Panc1 (cell line): ENCODE measurements around the gene RFX8. TPM values are rescaled to one million over a fixed set of nuclear protein-coding genes. Genes with fewer than 3 reads are reported as not detected.

Source experiments
- ATAC-seq: fragments of 200-7000 bp; cut with Tn5 transposase; 2 replicates; pipeline ENCODE4 v1.9.1; 2020; ENCODE audit warnings: mild to moderate bottlenecking, moderate library complexity
- BruUV-seq: library from RNA; stranded (reverse); fragments of 400-500 nt; replicated peaks from 2 replicates; lab custom pipeline; 2021; lab: Mats Ljungman, UMichigan
- CTCF ChIA-PET: fragments of 300-600 bp; sonication (Branson Sonifier 250); formaldehyde crosslinking; loops from one replicate; lab custom pipeline; 2022; ENCODE audit warnings: antibody characterized with exemption; lab: Charles Lee
- POLR2A ChIA-PET: fragments of 300-600 bp; sonication (Branson Sonifier 250); formaldehyde crosslinking; loops from one replicate; lab custom pipeline; 2022; ENCODE audit warnings: antibody characterized with exemption; lab: Charles Lee
- DNase-seq: peaks from one replicate; pipeline ENCODE4 v3.0.0-alpha.2; 2010; ENCODE audit warnings: low read depth, low spot score
- H3K27ac ChIP-seq: 2 replicates; pipeline ENCODE4 v1.5.1; 2011; ENCODE audit warnings: mild to moderate bottlenecking, low read length, inconsistent platforms
- H3K27me3 ChIP-seq: fragments of 200-500 bp; sonication (Bioruptor generic); 2 replicates; pipeline ENCODE4 v1.6.0; 2014; ENCODE audit warnings: low read length, inconsistent platforms; ENCODE audit not compliant: control insufficient read depth, insufficient read depth
- H3K36me3 ChIP-seq: fragments of 200-500 bp; sonication (Bioruptor generic); 2 replicates; pipeline ENCODE4 v1.5.1; 2014; ENCODE audit warnings: inconsistent platforms, mild to moderate bottlenecking, low read length, moderate library complexity; ENCODE audit not compliant: control insufficient read depth, insufficient read depth
- H3K4me1 ChIP-seq: 2 replicates; pipeline ENCODE4 v1.5.1; 2011; ENCODE audit warnings: inconsistent platforms, mild to moderate bottlenecking, low read length, moderate library complexity; ENCODE audit not compliant: control insufficient read depth, insufficient read depth
- H3K4me3 ChIP-seq, 2 experiments: 2 replicates each; pipeline ENCODE4 v1.5.1; 2011 to 2012; ENCODE audit warnings: low read depth in 2 of 2, low read length in 2 of 2, mild to moderate bottlenecking in 2 of 2, inconsistent platforms in 1 of 2, moderate library complexity in 1 of 2
- H3K9me3 ChIP-seq: fragments of 200-500 bp; sonication (Bioruptor generic); 2 replicates; pipeline ENCODE4 v1.5.1; 2014; ENCODE audit warnings: low read depth, mild to moderate bottlenecking, inconsistent platforms, low read length, moderate library complexity; ENCODE audit not compliant: control insufficient read depth, insufficient read depth
- POLR2AphosphoS5 ChIP-seq: IDR thresholded peaks from 2 replicates; pipeline ENCODE4 v1.6.1; 2012; ENCODE audit warnings: mild to moderate bottlenecking, low read depth, low read length, moderate library complexity
- SIN3A ChIP-seq: IDR thresholded peaks from 2 replicates; pipeline ENCODE4 v1.6.1; 2012; ENCODE audit warnings: low read depth, mild to moderate bottlenecking, low read length, moderate library complexity, borderline replicate concordance; ENCODE audit not compliant: insufficient read depth
- TCF7L2 ChIP-seq: IDR thresholded peaks from 2 replicates; pipeline ENCODE4 v1.6.1; 2011; ENCODE audit warnings: mild to moderate bottlenecking, low read depth, low read length, inconsistent platforms
- in situ Hi-C: cut with HindIII; loops from 2 replicates; pipeline ENCODE4 v1.10.0; 2016; ENCODE audit warnings: low sequenced_read_pairs, low pct_unique_long_range_greater_than_20kb
- intact Hi-C: fragments of 100-400 bp; cut with micrococcal nuclease; formaldehyde crosslinking; loops from one replicate; pipeline ENCODE4 v1.10.0; 2022; ENCODE audit not compliant: unreplicated experiment
- total RNA-seq: library from RNA; stranded (reverse); gene quantifications from one replicate; pipeline ENCODE4 v1.2.1, GENCODE V29; 2021; ENCODE audit not compliant: unreplicated experiment
- TF ChIP-seq, protein P1 (sequence below), 2 experiments: IDR thresholded peaks; 2 replicates each; pipeline ENCODE4 v1.6.1; 2011 to 2012; ENCODE audit warnings: low read depth in 2 of 2, control low read depth in 1 of 2, low read length in 1 of 2, mild to moderate bottlenecking in 1 of 2, moderate library complexity in 1 of 2; ENCODE audit not compliant: insufficient read depth in 1 of 2
- TF ChIP-seq, protein P2 (sequence below): fragments of 450-650 bp; IDR thresholded peaks from 2 replicates; pipeline ENCODE4 v1.5.1; 2017; ENCODE audit warnings: mild to moderate bottlenecking

The RFX8 gene
- total RNA-seq, 1 experiment from 2014 or later = not detected

DNA sequence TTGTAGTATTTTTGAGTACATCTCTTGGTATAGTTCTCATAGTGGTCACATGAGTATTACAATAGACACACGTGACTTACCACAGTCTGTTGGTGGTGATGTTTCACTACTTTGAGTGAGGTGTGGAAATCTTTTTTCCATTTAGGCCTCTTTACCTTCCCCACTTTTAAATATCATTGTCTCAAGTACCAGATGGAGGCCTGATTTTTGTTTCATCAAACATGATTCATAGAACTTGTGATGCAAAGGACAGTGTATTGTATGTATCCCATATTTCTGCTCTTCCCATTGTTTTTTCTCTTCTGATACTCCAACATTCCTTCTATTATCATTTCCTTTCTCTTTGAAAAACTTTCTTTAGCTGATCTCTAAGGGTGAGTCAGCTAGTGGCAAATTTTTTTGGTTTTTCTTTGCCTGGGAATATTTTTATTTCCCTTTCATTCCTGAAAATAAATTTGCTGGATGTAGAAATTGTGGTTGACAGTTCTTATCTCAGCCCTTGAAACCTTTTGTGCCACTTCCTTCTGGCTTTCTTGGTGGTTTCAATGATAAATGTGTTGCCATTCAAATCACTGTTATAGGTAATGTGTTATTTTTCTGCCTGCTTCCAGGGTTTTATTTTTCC is 32.8 kb downstream of the RFX8 start:
- Histone ChIP-seq H3K4me3 (no peak overlapping the region), H3K4me1 (no peaks in the 10 kb centered on the region), H3K36me3 (no peaks in the 10 kb centered on the region), H3K27ac (no peak overlapping the region), H3K27me3 (no peaks in the 10 kb centered on the region), H3K9me3 (no peaks in the 10 kb centered on the region)
- TF ChIP-seq SIN3A = no peak
- TF ChIP-seq, protein P1, sequence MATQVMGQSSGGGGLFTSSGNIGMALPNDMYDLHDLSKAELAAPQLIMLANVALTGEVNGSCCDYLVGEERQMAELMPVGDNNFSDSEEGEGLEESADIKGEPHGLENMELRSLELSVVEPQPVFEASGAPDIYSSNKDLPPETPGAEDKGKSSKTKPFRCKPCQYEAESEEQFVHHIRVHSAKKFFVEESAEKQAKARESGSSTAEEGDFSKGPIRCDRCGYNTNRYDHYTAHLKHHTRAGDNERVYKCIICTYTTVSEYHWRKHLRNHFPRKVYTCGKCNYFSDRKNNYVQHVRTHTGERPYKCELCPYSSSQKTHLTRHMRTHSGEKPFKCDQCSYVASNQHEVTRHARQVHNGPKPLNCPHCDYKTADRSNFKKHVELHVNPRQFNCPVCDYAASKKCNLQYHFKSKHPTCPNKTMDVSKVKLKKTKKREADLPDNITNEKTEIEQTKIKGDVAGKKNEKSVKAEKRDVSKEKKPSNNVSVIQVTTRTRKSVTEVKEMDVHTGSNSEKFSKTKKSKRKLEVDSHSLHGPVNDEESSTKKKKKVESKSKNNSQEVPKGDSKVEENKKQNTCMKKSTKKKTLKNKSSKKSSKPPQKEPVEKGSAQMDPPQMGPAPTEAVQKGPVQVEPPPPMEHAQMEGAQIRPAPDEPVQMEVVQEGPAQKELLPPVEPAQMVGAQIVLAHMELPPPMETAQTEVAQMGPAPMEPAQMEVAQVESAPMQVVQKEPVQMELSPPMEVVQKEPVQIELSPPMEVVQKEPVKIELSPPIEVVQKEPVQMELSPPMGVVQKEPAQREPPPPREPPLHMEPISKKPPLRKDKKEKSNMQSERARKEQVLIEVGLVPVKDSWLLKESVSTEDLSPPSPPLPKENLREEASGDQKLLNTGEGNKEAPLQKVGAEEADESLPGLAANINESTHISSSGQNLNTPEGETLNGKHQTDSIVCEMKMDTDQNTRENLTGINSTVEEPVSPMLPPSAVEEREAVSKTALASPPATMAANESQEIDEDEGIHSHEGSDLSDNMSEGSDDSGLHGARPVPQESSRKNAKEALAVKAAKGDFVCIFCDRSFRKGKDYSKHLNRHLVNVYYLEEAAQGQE (IDR thresholded peaks at IDR 0.05; ENCODE audit: insufficient read depth in 1 of 2, low read depth in 2 of 2, low read length in 1 of 2) = no peak
- no peak for TF ChIP-seq TCF7L2
- no peak for TF ChIP-seq POLR2AphosphoS5
- TF ChIP-seq, protein P2, sequence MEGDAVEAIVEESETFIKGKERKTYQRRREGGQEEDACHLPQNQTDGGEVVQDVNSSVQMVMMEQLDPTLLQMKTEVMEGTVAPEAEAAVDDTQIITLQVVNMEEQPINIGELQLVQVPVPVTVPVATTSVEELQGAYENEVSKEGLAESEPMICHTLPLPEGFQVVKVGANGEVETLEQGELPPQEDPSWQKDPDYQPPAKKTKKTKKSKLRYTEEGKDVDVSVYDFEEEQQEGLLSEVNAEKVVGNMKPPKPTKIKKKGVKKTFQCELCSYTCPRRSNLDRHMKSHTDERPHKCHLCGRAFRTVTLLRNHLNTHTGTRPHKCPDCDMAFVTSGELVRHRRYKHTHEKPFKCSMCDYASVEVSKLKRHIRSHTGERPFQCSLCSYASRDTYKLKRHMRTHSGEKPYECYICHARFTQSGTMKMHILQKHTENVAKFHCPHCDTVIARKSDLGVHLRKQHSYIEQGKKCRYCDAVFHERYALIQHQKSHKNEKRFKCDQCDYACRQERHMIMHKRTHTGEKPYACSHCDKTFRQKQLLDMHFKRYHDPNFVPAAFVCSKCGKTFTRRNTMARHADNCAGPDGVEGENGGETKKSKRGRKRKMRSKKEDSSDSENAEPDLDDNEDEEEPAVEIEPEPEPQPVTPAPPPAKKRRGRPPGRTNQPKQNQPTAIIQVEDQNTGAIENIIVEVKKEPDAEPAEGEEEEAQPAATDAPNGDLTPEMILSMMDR = no peak
- POLR2A ChIA-PET = no interaction called here
- intact Hi-C loops = no loop called here
- in situ Hi-C loops = no loop called here
- BruUV-seq = no TSS peak
- CTCF ChIA-PET = no interaction called here
- ATAC-seq (no peak), DNase-seq (no peak)

DNA sequence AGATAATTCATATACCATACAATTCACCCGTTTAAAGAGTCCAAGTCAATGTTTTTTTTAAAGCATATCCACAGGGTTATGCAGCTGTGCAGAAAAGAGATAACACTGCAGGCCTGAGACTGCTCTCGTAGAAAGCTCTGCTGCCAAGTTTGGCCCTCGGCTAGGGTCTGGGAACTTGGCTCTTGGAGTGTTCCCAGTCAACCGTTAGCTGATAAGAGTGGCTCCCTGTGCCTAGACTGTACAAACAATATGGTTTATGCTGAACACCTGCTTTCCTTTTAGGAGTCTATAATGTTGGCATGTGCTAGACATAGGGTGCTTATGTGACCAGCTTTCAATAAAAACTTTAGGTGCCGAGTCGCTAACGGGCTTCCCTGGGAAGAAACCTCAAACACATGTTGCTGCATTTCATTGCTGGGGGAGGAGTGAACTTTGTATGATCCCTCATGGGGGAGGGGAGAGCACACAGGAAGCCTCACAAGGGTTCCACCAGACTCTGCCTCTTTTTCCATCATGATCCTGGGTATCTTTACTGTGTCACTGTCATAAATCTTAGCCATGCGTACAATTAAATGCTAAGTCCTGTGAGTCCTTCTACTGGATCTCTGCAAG is 34.7 kb downstream of the RFX8 start:
- no peak overlapping the region for H3K27ac ChIP-seq
- H3K9me3 ChIP-seq = no peaks in the 10 kb centered on the region
- H3K4me3 ChIP-seq = no peak overlapping the region
- no peaks in the 10 kb centered on the region for H3K4me1 ChIP-seq
- in situ Hi-C loops (no loop called here), intact Hi-C loops (no loop called here)
- no peaks in the 10 kb centered on the region; the same call in 1 of the 2 replicates for H3K27me3 ChIP-seq
- no peak for DNase-seq
- H3K36me3 ChIP-seq = no peaks in the 10 kb centered on the region
- ChIA-PET POLR2A (no interaction called here), CTCF (no interaction called here)
- no peak for ATAC-seq
- no TSS peak for BruUV-seq
- TF ChIP-seq, protein P1 (IDR thresholded peaks at IDR 0.05; ENCODE audit: insufficient read depth in 1 of 2, low read depth in 2 of 2, low read length in 1 of 2) = no peak
- TF ChIP-seq TCF7L2 (no peak), SIN3A (no peak)
